Thyroid gland (tissue), 4 donors: ENCODE results near the gene FST. TPM values are rescaled to one million over a fixed set of nuclear protein-coding genes. Genes with fewer than 3 reads are reported as not detected.

ENCODE experiments used
- DNase-seq, 2 donors: peaks; one replicate each; pipeline ENCODE4 v3.0.0-alpha.2; 2019
- H3K27ac ChIP-seq, 3 donors: fragments of 200-600 bp; sonication (generic); 1 replicate in 2 of 3; 2 replicates in 1 of 3; pipeline ENCODE4 v1.5.1; 2016 to 2019; ENCODE audit warnings: mild to moderate bottlenecking in 1 of 3, moderate library complexity in 1 of 3
- H3K27me3 ChIP-seq: fragments of 200-600 bp; sonication (generic); one replicate; pipeline ENCODE4 v1.5.1; 2019
- H3K36me3 ChIP-seq, 2 donors: fragments of 200-600 bp; sonication (generic); one replicate each; pipeline ENCODE4 v1.5.1; 2016 to 2019
- H3K4me1 ChIP-seq, 2 donors: fragments of 200-600 bp; sonication (generic); one replicate each; pipeline ENCODE4 v1.5.1; 2017 to 2019
- H3K4me3 ChIP-seq, 3 donors: fragments of 200-600 bp; sonication (generic); replicated peaks in 1 of 3; 1 replicate in 2 of 3; 2 replicates in 1 of 3; pipeline ENCODE4 v1.5.1; 2016; ENCODE audit warnings: mild to moderate bottlenecking in 1 of 3
- H3K9me3 ChIP-seq: fragments of 200-600 bp; sonication (generic); one replicate; pipeline ENCODE4 v1.5.1; 2017
- POLR2A ChIP-seq, 2 donors: fragments of 450-650 bp; IDR thresholded peaks; one replicate each; pipeline ENCODE4 v1.6.1; 2017; ENCODE audit warnings: antibody characterized with exemption in 2 of 2, mild to moderate bottlenecking in 2 of 2, moderate library complexity in 1 of 2
- WGBS, 2 donors: methylation state at CpG; one replicate each; pipeline ENCODE4 v1.1.5; 2017; 5-methylcytosine and 5-hydroxymethylcytosine counted together
- intact Hi-C: fragments of 100-400 bp; cut with DNase I; formaldehyde crosslinking; loops from one replicate; pipeline ENCODE4 v1.15.1; 2023
- total RNA-seq, 4 donors: library from RNA; depleted of rRNA; stranded (reverse); fragments of >200 nt; gene quantifications; one replicate each; pipeline ENCODE4 v1.2.3, GENCODE V29; 2016
- TF ChIP-seq, protein P1 (sequence below), 6 experiments: fragments of 200-600 bp in 3 of 6; fragments of 450-650 bp in 3 of 6; sonication (generic) in 3 of 6; IDR thresholded peaks; one replicate each; pipeline ENCODE4 v1.5.1; 2016 to 2019; ENCODE audit warnings: antibody characterized with exemption in 6 of 6, mild to moderate bottlenecking in 2 of 6, inconsistent platforms in 1 of 6, moderate library complexity in 1 of 6

The FST gene
- total RNA-seq, 4 donors from 2014 or later: 1.7 to 8.9 (median 2.8) TPM

DNA sequence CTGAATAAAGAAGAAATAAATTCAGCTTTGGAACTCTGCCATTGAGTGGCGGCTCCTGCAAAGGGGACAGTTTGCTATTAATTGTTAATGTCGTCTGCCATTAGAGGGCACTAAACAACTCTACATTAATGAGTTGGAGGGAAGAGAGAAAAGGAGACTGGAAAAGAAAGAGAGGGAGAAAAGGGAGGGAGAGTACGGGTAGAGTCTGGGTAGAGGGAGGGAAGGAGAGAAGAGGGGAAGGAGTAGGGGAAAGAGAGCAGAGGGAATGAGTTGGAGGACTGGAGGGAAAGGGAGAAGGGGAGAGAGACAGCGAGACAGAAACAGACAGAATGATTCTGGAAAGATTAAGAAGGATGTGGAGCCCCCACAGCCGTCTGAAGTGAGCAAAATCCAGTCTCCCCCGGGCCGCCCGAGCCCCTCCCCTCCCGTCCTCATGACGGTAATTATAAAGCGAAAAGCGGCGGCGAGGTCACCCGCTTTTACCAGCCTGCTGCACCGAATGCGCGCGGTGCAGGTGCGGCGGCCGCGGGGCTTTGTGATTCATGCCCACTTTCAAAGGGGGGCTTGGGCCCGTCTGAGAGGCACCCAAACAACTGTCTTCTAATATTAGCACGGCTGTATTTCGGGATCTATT is 1.9 kb upstream of the FST start:
- no peaks in the 10 kb centered on the region for H3K36me3 ChIP-seq
- peak; percentile 8 to 22 for DNase-seq
- no peak overlapping the region for H3K27ac ChIP-seq
- H3K27me3 ChIP-seq: no peaks in the 10 kb centered on the region
- peaks cover 0 to 5% of the 10 kb centered on the region in 2 donors for H3K4me1 ChIP-seq
- 1 to 4% methylated on average over 26 of the region's 26 CpGs for WGBS, 2 donors
- H3K4me3 ChIP-seq: peak overlapping the region in 1 of 3 donors; percentile 40
- no peaks in the 10 kb centered on the region for H3K9me3 ChIP-seq
- TF ChIP-seq, protein P1, sequence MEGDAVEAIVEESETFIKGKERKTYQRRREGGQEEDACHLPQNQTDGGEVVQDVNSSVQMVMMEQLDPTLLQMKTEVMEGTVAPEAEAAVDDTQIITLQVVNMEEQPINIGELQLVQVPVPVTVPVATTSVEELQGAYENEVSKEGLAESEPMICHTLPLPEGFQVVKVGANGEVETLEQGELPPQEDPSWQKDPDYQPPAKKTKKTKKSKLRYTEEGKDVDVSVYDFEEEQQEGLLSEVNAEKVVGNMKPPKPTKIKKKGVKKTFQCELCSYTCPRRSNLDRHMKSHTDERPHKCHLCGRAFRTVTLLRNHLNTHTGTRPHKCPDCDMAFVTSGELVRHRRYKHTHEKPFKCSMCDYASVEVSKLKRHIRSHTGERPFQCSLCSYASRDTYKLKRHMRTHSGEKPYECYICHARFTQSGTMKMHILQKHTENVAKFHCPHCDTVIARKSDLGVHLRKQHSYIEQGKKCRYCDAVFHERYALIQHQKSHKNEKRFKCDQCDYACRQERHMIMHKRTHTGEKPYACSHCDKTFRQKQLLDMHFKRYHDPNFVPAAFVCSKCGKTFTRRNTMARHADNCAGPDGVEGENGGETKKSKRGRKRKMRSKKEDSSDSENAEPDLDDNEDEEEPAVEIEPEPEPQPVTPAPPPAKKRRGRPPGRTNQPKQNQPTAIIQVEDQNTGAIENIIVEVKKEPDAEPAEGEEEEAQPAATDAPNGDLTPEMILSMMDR (IDR thresholded peaks at IDR 0.05): peak in 5 of 6 experiments; percentile 20 to 81 (median 51)
- TF ChIP-seq POLR2A (IDR thresholded peaks at IDR 0.05): no peak
- intact Hi-C loops: no loop called here

GRCh38 chr5:53479045-53479589 is 1.3 kb upstream of the FST start:
- intact Hi-C loops: no loop called here
- no peak for TF ChIP-seq POLR2A (IDR thresholded peaks at IDR 0.05)
- TF ChIP-seq, protein P1 (IDR thresholded peaks at IDR 0.05): no peak
- Histone ChIP-seq H3K36me3 (no peaks in the 10 kb centered on the region), H3K4me1 (peaks cover 0 to 5% of the 10 kb centered on the region in 2 donors), H3K27me3 (no peaks in the 10 kb centered on the region), H3K27ac (peak overlapping the region in 2 of 3 donors; percentile 28 to 61), H3K4me3 (peak overlapping the region; percentile 22 to 47 (median 40)), H3K9me3 (no peaks in the 10 kb centered on the region)
- WGBS, 2 donors: 1 to 2% methylated on average over 15 of the region's 15 CpGs
- no peak for DNase-seq

GRCh38 chr5:53479590-53480415 is 626 bp upstream of the FST start:
- no peaks in the 10 kb centered on the region for H3K36me3 ChIP-seq
- H3K9me3 ChIP-seq: no peaks in the 10 kb centered on the region
- DNase-seq: peak; percentile 46 to 54
- H3K27me3 ChIP-seq: no peaks in the 10 kb centered on the region
- peak overlapping the region; percentile 22 to 47 (median 40) for H3K4me3 ChIP-seq
- peaks cover 0 to 5% of the 10 kb centered on the region in 2 donors for H3K4me1 ChIP-seq
- TF ChIP-seq POLR2A (IDR thresholded peaks at IDR 0.05): no peak
- TF ChIP-seq, protein P1 (IDR thresholded peaks at IDR 0.05): no peak
- intact Hi-C loops: loop anchor here (10.0 kb wide), 1 partner anchor 745 kb away; no protein-coding TSS in a partner anchor
- peak overlapping the region in 2 of 3 donors; percentile 28 to 61 for H3K27ac ChIP-seq
- WGBS, 2 donors: 1% methylated on average over 35 to 63 of the region's 81 CpGs

DNA sequence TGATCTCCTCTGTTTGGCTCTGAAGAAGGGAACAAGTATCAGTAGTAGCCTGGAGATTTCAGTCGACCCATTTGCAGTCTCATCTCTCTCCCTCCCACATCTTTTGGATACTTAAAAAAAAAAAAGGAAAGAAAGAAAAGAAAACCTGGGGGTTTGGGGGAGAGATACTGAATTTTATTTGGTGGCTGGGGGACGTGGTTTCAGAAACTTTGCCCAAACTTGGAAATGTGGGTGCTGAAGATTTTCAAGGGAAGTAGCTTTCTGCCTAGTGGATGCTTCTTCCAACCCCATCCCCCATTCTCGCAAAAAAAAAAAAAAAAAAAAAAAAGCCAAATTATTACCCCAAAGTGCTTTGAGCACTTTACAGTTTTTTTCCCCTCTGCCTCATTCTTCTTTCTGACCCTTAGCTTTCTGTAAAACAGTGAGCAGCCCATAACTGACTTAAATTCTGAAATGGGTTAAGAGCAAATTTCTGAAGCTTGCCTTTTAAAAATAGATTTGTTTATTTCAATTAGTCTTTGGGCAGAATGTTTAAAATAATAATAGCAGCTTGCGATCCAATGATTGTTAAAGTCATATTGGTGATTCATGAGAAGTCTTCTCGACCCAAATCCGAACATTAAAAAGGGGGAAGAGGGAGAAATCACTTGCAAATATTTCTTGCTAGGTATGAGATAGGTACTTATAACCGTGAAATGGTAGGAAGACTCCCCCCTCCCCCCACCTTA is 894 bp downstream of the FST start:
- Histone ChIP-seq H3K4me3 (peak overlapping the region in 2 of 3 donors; percentile 43 to 45), H3K27ac (peak overlapping the region in 2 of 3 donors; percentile 11 to 48), H3K36me3 (no peaks in the 10 kb centered on the region), H3K4me1 (peaks cover 0 to 5% of the 10 kb centered on the region in 2 donors), H3K9me3 (no peaks in the 10 kb centered on the region), H3K27me3 (no peaks in the 10 kb centered on the region)
- intact Hi-C loops: loop anchor here (10.0 kb wide), 1 partner anchor 743 kb away; no protein-coding TSS in a partner anchor
- no peak for DNase-seq
- no peak for TF ChIP-seq POLR2A (IDR thresholded peaks at IDR 0.05)
- TF ChIP-seq, protein P1 (IDR thresholded peaks at IDR 0.05): no peak
- WGBS, 2 donors: 6 to 13% methylated on average over 7 of the region's 7 CpGs
